ENCODE data around the gene TNFAIP1.

TNFAIP1 gene

DNA sequence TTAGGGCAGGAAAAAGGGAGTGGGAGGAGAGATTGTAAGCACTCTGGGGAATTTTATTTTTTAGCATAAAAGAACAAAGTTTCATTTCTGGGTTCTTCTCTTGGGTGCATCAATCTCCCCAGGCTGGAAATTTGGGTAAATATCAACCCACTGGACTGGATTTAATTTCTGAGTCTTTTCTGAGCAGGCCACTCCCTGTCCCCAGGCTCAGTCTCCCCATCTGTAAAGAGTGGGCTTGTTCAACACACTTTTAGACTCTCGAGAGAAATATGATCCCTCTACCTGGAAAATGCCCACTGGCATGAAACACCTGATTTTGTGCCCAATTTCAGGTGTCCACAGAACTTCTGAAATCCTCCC is 35.2 kb downstream of the TNFAIP1 start:
- POLR2A ChIA-PET = interaction anchor here (1.4 kb wide), 1 partner anchor 11 kb away, joined by 3 read pairs; no protein-coding TSS in a partner anchor
- CTCF ChIA-PET = interaction anchor here (1.0 to 1.8 kb wide), 2 partner anchors 9 to 46 kb away, joined by 3 to 5 read pairs; no protein-coding TSS in a partner anchor
- DNase-seq (ENCODE audit: extremely low spot score) = no peak
- TF ChIP-seq CTCF (IDR thresholded peaks at IDR 0.05; ENCODE audit: control extremely low read depth, extremely low read depth, low read depth, missing control alignments) = no peak

GRCh38 chr17:28371245-28372202 is 36.0 kb downstream of the TNFAIP1 start, which contains the start of gene SARM1:
Gene SARM1 (plus strand): TSS chr17:28371694. CDS start chr17:28372033, 339 bp downstream.
- ChIA-PET CTCF (interaction anchor here (1.0 to 1.8 kb wide), 5 partner anchors 10 to 45 kb away, joined by 3 to 5 read pairs (median 3); no protein-coding TSS in a partner anchor), POLR2A (no interaction called here)
- peak; percentile 92 for DNase-seq (ENCODE audit: extremely low spot score)
- TF ChIP-seq CTCF (IDR thresholded peaks at IDR 0.05; ENCODE audit: control extremely low read depth, extremely low read depth, low read depth, missing control alignments) = no peak

GRCh38 chr17:28372203-28372944 is 36.8 kb downstream of the TNFAIP1 start:
- DNase-seq (ENCODE audit: extremely low spot score) = peak; percentile 45
- CTCF ChIA-PET = interaction anchor here (1.4 kb wide), 3 partner anchors 11 to 17 kb away, joined by 3 to 4 read pairs (median 3); no protein-coding TSS in a partner anchor
- no peak for TF ChIP-seq CTCF (IDR thresholded peaks at IDR 0.05; ENCODE audit: control extremely low read depth, extremely low read depth, low read depth, missing control alignments)
- POLR2A ChIA-PET = no interaction called here

- ChIA-PET POLR2A (no interaction called here), CTCF (interaction anchor here (0.7 kb wide), 1 partner anchor 44 kb away, joined by 3 read pairs; no protein-coding TSS in a partner anchor)
- DNase-seq (ENCODE audit: extremely low spot score) = no peak
- TF ChIP-seq CTCF (IDR thresholded peaks at IDR 0.05; ENCODE audit: control extremely low read depth, extremely low read depth, low read depth, missing control alignments) = no peak
Measured at GRCh38 chr17:28372945-28373274, 37.3 kb downstream of the TNFAIP1 start.

DNA sequence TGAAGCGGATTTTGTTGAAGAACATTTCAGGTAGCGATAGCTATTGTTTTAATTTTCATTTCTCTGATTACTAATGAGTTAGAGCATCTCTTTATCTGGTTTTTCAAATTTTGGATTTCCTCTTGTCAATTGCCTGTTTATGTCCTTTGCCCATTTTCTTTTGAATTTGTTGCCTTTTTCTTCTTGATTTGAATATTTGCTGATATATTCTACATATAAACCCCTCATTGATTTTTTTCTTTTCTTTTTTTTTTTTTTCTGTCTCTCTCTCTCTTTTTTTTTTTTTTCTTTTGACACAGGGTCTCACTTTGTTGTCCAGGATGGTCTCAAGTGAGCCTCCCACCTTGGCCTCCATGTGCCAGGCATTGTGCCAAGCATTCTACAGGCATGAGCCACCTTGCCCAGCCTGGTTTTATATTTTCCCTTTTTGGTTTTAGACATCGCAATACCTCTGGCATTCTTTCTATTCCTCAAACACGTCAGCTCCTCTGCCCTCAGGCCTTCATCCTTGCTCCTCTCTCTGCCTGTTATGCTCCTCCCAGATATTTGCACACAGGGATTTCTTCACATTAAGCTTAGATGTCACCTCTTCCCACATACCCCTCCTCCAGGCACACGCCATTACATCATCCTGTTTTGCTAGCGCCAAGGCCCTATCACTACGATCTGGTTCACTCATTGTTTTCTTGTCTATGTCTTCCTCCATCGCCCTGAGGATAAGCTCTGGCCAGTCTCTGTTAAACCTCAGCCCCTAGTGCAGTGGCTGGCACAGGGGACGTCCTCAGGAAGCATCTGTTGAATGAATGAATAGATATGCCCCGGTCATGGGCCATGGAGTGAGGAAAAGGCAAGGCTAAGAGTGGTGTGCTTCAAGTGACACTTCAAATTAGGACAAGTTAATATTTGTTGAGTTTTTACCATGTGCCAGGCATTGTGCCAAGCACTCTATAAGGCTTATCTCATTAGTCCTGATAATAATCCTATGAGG is 44.5 kb downstream of the TNFAIP1 start:
- DNase-seq (ENCODE audit: extremely low spot score) = no peak
- ChIA-PET POLR2A (no interaction called here), CTCF (interaction anchor here (0.8 to 1.3 kb wide), 3 partner anchors 12 to 167 kb away, joined by 3 to 4 read pairs (median 3); no protein-coding TSS in a partner anchor)
- no peak for TF ChIP-seq CTCF (IDR thresholded peaks at IDR 0.05; ENCODE audit: control extremely low read depth, extremely low read depth, low read depth, missing control alignments)
